NCI-H1436 (cell line): ENCODE results near the gene GPRIN2.
"Not testable (repeated sequence)": the region's sequence is repeated elsewhere in the genome, so short reads cannot be mapped to it uniquely, and the experiment has no call there.

Source experiments
- DNase-seq: peaks from one replicate; lab custom pipeline; 2025; lab: John Stamatoyannopoulos, UW

The GPRIN2 gene

DNA sequence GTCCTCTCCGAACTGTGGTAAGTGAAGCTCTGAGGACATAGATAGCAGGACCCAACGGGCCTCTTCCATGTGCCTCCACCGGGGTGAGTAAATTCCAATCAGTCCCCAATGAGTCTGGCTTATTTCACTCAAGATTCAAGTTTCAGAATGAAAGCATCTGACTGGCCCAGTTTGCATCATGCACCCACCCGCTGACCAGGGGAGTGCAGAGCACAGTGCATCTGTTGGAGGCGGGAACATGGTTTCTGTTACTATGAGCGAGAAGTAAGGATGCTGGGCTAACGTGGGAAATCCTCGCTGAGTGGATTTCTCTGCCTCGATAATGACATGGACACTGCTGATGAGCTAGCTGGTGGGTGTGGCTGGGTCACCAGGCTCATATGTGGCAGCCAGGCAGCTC is 10.7 kb upstream of the GPRIN2 start:
- not testable (repeated sequence) for DNase-seq

DNA sequence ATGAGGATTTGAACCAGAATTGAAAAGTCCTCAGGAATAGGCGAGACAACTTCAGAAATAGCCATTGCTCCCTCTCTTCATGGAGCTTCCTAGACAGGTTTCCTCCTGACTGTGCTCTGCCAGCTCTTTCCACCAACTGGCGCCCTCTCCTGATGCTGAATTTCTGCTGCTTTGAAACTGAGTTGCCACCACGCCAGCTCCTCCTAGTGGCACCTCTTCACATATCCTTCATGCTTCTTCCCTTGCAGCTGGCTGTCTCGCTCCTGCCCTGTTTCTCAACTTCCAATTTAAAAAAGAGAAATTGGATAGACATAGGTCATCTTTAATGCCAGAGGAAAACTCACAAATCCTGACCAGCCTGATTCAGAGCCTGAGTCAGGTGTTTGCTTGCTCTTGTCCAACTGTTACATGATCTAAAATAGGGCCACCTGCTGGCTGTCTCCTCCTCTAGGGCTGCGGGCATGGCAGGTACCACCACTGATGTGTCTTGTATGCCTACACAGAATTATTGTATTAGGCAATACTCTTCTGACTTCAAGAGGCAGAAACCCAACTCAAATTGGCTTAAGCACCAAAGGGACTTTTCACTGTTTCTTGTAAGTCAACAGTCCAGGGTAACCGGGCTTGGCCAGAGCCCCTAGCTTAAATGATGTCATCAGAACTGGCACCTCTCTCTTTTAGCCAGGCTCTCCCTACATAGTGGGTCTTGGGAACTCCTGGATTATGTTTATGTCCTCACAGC is 9.3 kb upstream of the GPRIN2 start:
- peak; percentile 26 for DNase-seq

DNA sequence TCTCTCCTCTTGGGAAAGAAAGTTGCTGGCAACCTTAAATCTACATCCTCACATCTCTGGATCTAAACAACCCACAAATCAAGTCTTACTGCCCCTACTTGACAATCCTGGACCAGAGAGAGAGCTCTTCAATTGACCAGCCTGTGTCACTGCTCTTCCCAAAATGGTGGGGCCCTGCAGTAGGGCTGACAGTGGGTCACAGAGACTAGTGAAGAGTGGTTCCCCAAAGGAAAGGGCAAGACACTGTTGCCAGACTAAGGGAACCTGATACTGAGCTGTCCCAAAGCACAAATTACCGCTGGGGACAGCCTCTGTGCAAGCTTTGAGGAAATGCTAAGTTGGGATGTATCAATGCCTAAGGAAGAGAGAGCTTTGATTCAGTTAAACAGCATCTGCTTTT is 4.5 kb upstream of the GPRIN2 start:
- no peak for DNase-seq

DNA sequence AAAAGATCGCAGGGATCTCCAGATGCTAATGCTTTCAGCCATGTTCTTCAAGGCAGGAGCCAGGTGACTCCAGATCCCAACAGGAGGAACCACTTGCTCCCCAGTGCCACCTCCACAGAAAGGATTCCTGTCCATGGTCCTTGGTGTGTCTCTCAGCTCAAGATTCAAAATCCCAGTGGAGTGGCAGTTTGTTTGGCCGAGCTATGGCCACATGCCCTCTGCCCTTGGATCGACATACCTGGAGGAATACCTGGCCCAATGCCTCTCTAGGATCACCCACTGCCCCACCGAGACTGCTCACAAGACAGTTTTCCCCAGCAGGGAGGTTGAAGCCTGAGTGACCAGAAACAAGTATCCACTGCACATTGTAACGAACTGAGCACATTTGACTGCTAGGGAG is 3.9 kb upstream of the GPRIN2 start:
- no peak for DNase-seq

DNA sequence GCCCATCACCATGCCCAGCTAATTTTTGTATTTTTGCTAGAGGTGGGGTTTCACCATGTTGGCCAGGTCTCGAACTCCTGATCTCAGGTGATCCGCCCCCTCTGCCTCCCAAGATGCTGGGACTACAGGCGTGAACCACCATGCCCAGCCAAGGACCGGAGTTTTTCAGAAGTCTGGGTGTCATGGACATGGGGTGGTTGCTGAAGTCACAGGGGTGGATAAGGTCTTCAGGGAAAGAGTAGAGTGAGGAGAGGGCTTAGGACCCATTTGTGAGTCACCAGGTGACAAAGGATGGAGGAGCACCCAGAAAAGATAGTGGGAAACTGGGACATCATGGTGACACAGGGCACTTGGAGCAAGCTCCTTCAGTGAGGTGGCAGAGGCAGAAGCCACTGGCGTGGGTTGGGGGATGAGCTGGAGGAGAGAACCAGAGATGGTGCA is 2.8 kb upstream of the GPRIN2 start:
- no peak for DNase-seq

DNA sequence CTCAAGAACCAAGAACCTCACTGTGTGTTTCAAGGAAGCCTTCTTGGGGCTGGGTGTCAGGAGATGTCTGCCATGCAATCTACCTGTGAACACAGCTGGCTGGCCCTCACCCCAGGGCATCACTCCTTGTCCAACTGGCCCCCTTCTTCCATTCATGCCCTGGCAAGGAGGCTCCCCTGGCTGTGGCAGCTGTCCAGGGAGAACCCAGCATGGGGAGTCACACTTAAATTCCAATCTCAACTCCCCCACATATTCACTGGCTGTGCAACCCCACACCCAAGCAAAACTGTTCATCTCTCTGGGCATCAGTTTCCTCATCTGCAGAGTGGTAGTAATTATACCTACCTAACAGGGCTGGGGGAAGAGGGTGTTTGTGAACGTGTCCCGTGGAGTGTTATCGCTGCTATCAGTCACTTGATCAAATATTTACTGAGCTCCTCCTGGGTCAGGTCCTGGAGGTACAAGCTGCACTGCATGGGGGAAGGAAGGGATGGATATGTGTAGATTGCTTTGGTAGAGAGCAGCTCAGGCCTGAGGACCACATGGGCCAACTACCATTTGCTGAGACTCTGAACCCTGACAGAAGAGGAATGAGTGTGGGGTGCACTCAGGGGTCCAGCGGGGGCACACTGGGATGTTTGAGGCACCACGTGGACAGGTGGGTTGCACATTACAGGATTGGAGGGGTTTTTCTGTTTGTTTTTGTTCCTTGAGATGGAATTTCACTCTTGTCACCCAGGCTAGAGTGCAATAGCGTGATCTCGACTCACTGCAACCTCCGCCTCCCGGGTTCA is 2.1 kb upstream of the GPRIN2 start:
- DNase-seq = no peak

DNA sequence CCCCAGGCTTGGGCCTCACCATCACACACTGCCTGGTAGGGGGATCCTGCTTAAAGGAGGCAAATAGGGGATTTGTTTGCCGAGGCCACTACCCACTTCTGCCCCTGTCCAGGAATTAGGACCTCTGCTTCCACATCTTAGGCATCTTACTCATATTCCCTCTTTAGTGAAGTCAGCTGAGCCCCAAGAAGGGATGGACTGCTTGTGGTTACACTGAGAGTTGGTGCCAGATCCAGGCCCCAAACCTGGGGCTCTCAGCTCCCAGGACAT is 1.6 kb upstream of the GPRIN2 start:
- no peak for DNase-seq

DNA sequence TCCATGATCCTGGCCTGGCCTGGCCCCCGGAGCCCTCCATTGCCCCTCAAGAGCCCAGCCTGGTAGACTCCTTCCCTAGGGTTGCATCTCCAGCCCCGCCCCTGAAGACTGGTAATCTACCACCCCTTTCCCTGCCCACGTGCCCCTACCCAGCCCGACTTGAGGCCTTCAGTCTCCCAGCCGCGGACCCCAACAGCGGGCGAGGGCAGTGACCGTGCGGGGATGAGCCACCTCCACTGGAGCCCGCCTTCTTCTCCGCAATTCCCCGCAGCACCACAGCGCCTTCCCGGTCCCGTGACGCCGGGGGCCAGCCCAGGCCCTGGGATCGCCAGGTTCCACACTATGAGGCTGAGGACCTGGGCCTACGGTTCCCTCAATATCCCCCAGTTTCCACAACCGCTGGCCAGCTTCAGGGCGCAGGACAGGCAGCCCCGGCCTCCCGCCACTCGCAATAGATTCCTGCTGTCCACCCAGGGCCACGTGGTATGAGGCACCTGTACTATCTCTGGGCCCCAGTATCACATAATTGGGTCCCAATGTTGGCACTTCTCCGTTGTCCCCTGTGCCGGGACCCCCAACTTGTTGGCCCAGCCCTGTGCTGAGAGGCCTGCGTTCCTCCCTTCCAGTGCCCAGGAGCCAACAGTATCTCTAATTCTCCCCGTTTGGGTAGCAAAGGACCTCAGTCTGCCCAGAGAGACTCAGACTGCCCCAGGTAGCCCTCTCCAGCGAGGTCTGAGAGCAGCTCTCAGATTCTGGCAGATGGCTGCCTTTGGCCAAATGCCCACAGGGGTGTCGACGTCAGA is 1.1 kb upstream of the GPRIN2 start:
- DNase-seq = no peak

DNA sequence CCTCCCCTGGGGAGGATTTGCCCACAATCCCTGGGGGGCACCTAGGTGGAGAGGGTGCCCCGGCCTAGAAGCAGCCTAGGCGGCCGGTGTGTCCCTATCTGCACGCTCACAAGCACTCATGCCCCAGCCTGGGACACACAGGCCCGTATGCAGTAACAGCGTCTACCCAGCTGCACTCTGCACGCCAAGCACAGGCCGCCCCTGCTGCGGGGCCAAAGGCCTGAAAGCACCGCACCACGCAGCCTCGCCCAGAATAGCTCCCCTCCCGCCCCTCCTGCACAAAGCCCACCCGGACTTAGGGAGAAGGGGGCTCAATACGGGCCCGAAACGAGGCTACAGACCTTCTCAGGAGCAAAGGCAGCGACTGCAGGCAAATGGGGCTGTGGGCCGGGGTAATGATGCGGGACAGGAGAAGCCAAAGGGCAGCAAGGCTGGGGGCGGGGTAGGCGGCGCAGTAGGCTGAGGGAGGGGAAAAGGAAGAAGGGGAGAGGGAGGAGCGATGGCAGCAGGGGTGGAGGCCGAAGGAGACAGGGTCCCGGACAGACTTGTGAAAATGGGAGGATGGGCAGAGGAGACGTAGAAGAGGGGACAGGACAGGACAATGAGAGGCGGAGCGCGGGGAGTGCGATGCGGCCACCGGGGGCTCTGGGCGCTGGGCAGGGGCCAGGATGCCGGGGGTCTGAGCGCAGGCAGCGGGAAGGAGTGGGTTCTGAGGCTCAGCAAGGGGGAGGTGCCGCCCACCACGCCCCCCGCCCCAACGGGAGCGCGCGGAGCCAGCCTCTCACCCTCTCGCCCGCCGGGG is 544 bp downstream of the GPRIN2 start:
- no peak for DNase-seq

DNA sequence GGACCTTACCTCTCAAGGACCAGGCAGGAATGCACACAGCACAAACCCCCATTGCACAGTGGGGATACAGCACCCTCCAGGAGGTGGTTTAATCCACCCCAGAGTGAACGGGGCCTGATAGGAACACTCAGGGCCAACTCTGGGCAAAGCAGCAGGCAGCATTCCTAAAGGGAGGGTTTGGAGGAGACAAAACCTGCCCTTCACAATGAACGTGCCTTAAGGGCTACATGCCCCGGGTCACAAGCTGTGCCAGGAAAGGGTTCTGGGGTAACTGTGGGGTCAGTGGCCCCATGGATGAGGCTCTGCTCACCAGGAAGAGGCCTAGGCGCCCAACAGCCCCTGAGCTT is 1.1 kb downstream of the GPRIN2 start:
- no peak for DNase-seq

DNA sequence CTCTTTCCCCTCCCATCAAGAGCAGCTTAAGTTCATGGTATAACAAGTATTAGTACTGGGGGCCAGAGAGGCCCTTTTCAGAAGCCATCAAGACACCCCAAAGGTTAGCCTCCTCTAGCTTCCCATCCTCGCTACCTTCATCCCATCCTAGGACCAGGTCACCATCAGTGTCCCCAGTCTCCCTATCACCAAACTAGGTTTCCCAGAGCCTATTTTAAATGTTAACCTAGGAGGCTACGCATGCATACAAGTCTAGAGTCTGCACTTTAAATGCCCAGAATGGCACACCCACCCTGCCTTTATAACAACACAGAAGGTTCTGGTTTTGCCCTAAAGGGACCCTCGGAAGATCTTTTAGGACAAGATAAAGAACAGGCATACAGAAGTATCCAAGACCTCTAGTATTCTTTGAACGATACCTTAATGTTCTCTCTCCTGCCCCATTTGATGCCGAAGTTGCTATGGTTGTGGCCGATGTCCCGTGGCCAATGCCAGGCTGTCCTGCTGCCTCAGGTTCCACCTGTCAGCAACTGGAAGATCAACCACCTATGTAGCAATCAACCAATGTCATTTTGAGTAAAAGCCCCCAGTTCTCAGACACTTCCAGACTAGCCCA is 2.2 kb downstream of the GPRIN2 start:
- no peak for DNase-seq

DNA sequence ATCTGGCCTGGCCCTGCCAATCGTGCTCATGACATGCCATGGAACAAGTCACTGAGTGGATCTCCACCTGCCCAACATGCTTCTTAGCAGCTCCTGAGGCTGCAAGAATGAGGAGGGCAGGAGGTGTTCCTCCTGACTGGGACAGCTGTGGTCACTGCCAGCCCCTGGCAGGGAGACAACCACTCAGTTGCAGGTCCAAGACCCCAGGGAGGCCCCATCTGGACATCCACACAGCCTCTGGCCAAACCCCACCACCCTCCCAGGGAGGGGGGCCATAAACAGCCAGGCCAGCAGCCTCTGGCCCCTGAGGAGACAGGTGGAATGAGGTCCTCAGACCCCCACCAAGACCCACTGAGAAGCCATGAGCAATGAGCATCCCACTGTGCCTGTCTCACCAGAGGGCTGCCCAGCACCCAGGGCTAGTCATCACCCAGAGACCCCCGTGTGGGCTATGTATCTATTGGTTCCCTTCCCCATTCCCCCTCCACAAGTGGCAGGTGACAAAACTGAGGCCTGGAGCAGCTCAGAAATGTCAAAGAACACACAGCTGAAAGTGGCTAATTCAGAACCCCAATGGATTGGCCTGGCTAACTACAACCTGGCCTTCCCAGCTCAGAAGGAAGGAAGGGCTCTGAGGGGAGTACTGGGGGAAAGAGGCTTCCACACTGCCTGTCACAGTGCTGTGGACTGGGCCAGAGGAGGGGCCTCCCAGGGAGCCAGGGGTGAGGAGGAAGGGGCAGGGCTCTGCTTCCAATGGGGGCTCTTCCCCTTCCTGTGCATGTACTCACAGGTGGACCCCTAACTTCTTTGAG is 3.0 kb downstream of the GPRIN2 start:
- DNase-seq = no peak

DNA sequence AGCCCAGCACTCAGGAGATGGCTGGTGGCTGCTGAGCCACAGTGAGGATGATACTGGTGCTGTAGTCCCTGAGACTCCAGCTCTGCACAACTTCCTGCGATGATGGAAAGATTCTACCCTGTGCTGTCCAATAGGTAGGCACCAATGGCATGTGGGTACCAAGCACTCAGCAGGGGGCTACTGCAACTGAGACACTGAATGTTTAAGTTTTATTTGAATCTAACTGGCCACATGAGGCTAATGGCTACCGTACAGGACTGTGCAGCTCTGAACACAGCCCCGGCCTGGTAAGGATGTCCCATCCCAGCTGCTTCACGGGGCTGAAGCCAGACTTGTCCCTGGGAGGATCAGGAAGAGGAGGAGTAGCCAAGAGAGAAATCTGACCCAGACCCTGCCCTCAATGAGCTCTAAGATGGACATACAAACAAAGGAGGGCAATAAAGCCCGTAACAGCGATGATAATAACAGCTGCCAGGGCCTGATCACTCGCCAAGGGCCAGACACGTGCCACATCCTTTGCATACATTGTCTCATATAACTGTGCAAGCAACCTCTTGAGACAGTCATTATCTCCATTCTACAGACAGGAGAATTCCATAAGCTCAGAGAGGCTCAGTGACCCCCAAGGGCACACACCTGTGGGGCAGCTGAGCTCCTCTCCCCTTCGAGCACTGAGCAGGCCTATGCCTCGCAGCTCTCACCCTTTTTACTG is 3.8 kb downstream of the GPRIN2 start:
- no peak for DNase-seq

DNA sequence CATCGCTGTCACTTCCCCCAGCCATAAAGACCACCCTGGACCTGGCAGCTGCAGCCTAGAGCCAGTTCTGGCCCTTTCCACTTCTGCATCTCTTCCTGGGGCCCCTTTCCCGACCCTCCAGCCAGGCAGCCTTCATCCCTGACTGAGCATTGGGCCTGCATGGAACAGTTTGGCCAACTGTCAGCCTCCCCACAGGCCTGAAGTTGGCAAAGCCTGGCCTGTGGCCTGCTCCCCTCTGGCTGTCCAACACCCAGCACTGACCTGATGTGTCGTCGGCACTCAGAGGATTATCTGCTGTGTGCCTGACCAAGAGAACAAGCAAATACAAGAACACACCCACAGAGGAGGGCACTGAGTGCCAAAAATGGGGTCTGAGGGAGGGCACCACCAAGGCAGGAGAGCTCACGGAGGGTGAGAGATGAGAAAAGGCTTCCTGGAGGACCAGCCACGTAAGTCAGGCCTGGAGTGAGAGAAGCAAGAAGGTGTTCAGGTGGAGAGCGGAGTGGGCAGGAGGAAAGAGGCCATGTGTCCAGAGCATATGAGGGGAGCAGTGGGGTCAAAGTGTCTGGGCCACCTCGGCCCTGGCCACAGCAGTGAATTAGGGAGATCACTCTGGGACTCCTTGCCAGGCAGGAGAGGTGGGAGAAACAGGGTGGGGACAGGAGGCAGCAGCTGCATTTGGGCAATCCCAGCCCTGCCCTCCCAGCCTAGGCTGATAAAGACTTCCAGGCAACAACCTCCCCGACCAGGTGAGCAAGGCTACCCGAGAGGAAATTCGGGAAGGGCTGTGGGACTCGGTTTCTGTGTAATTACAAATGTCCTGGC is 4.5 kb downstream of the GPRIN2 start:
- DNase-seq = no peak

DNA sequence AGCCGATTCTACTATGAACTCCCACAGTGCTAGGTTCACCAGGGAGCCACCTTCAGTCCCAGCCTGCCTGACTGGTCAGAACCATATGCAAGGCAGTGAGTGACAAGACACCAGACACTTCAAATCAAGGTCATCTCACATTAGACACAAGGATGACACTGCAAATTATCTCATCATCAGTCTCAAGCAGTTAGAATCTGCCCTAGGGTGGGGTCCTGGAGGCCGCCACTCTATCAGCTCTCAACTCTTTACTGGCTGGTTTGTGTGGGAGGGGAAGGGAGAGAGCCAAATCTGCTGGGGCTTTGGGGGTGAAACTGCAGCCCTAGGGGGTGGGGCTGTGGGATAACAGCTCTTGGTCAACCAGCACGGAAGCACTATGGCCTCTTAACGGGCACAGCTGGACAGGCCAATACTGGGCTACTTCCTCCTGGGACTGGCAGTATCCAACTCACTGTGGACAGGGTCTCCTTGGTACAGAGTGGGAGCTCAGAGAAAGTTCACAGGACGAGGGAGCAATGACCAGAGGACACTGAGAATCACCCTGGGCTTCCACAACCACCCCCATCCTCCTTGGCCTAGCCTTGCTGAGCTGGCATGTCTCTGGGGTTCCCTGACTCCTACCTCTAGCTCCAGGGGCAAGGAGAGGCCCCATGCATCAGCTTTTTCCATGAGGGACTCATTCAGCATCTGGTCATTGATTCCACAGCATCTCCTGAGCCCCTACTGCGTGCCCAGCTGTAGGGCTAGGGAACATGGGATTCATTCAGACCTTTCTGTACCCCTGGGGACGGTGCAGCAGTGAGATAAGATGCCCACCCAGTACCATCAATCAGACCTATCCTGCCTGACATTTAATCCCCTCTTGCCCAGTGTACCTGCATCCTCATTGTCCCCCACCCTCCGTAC is 5.4 kb downstream of the GPRIN2 start:
- DNase-seq = no peak

DNA sequence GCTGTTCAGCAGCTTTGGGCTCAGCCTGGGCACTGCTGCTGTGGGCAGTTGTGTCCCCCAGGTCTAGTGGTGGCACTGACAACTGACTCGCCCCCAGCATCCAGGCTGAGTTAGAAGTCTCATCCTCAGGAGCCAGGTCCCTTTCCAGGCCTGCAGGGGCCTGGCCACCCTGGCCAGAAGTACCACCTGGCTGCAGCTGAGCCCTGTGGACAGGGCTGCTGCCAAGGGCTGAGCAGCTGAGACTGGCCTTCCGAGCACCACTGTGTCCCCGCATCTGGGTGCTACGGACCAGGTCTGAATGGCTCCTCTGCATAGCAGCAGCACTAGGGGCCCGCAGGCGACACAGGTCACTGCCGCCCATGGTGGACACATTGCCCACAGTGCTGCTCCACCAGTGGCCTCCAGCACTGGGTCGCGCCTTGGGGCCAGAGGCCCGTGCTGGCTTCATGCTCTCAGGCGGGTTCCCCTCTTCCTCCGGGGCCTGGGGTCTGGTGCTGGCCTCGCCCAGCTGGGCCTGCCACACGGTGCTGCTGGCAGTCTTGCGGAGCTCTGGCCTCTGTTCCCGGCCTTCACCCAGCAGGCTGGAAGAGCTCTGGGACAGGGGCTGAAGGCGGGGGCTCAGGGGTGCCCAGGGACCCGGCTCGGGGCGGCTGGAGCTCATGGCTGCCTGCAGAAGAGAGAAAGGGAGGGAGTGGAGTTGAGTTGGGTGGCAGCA is 6.2 kb downstream of the GPRIN2 start:
- DNase-seq = no peak

DNA sequence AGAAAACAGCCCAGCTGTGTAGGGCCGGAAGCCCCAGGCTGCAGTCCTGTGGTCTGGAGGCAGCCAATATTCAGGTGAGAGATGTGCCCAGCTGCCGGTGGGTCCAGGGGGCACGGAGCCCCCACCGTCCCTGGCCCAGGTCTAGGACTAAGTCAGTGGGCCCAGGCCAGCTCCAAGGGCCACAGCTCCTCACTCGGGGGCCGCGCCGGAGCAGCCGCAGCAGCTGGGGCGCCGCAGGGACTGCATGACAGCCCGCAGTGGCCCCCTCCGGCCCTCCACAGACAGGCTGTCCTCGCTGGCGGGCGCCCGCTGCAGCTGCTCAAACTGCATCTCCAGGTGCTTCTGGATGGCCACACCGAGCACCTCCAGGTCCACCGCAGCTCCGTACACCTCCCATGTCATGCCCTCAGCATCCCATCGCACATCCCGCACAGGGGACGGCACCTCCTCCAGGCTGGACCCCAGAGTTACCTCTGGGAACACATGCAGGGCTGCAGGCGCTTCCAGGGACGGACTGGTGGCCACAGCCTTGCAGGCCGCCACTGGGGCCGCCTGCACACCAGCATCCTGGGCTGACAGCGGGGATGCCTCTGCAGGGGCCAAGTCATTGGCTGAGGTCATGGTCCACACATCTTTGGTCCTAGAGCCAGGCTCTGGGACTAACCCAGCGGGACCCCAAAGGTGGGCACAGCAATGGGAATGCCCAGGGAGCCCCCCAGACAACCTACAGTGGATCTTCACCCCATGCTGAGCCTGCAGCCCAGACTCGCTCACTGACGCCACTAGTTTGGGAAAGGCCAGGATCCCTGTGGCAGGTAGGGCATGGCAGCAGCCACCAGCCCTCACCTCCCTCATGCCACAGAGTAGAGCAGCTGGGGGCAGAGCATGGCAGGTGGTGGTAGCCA is 7.0 kb downstream of the GPRIN2 start:
- no peak for DNase-seq
